Sigmoid colon (tissue), 7 donors: ENCODE results near the gene SERPINB11. TPM values are rescaled to one million over a fixed set of nuclear protein-coding genes. Genes with fewer than 3 reads are reported as not detected.
"Not testable (repeated sequence)": the region's sequence is repeated elsewhere in the genome, so short reads cannot be mapped to it uniquely, and the experiment has no call there.

Experiments used
- DNase-seq: peaks from one replicate; pipeline ENCODE4 v3.0.0-alpha.2; 2019
- H3K27ac ChIP-seq, 4 donors: fragments of 200-600 bp; sonication (generic); one replicate each; pipeline ENCODE4 v1.5.1; 2016 to 2019; ENCODE audit warnings: mild to moderate bottlenecking in 1 of 4
- H3K27me3 ChIP-seq, 3 donors: fragments of 200-600 bp; sonication (generic); one replicate each; pipeline ENCODE4 v1.5.1; 2019; ENCODE audit warnings: mild to moderate bottlenecking in 1 of 3
- H3K36me3 ChIP-seq, 4 donors: fragments of 200-600 bp; sonication (generic); one replicate each; pipeline ENCODE4 v1.5.1; 2016 to 2019
- H3K4me1 ChIP-seq, 4 donors: fragments of 200-600 bp; sonication (generic); one replicate each; pipeline ENCODE4 v1.5.1; 2017 to 2019
- H3K4me3 ChIP-seq, 4 donors: fragments of 200-600 bp; sonication (generic); one replicate each; pipeline ENCODE4 v1.5.1; 2017 to 2019; ENCODE audit warnings: mild to moderate bottlenecking in 2 of 4, moderate library complexity in 1 of 4
- H3K9me3 ChIP-seq, 4 donors: fragments of 200-600 bp in 3 of 4; sonication (generic) in 3 of 4; one replicate each; pipeline versions ENCODE4 v1.5.1 to v1.6.1; 2013 to 2019
- EP300 ChIP-seq, 4 donors: sonication (generic); formaldehyde crosslinking; IDR thresholded peaks; one replicate each; pipeline ENCODE4 v1.6.1; 2017; ENCODE audit warnings: antibody characterized with exemption in 4 of 4
- POLR2A ChIP-seq, 2 donors: fragments of 450-650 bp; IDR thresholded peaks; one replicate each; pipeline ENCODE4 v1.6.1; 2016; ENCODE audit warnings: antibody characterized with exemption in 2 of 2, mild to moderate bottlenecking in 2 of 2, moderate library complexity in 2 of 2
- POLR2AphosphoS5 ChIP-seq, 4 donors: sonication (generic); formaldehyde crosslinking; IDR thresholded peaks; one replicate each; pipeline ENCODE4 v1.6.1; 2017; ENCODE audit warnings: antibody characterized with exemption in 4 of 4
- WGBS, 2 donors: extraction: QIAGEN DNeasy Blood & Tissue Kit; methylation state at CpG; one replicate each; pipeline ENCODE4 v1.1.7; 2013; 5-methylcytosine and 5-hydroxymethylcytosine counted together
- intact Hi-C: fragments of 100-400 bp; cut with DNase I; formaldehyde crosslinking; loops from one replicate; pipeline ENCODE4 v1.15.1; 2023
- polyA plus RNA-seq, 3 donors: library from polyadenylated mRNA; stranded (reverse); fragments of 200-250 nt; gene quantifications; one replicate each; pipeline ENCODE4 v1.2.3, GENCODE V29; 2013
- total RNA-seq, 4 donors: library from RNA; depleted of rRNA; stranded (reverse); fragments of >200 nt; gene quantifications; one replicate each; pipeline ENCODE4 v1.1.0, GENCODE V29; 2016
- TF ChIP-seq, protein P1 (sequence below), 4 experiments: fragments of 450-650 bp in 3 of 4; fragments of 200-600 bp in 1 of 4; IDR thresholded peaks; one replicate each; pipeline ENCODE4 v1.5.1; 2016 to 2019; ENCODE audit warnings: antibody characterized with exemption in 4 of 4, mild to moderate bottlenecking in 3 of 4, moderate library complexity in 2 of 4
- donor health status: healthy with polysubstance abuse.
- donor health status: Bipolar disorder and iron deficiency.
- donor health status: healthy.

Gene SERPINB11, protein sequence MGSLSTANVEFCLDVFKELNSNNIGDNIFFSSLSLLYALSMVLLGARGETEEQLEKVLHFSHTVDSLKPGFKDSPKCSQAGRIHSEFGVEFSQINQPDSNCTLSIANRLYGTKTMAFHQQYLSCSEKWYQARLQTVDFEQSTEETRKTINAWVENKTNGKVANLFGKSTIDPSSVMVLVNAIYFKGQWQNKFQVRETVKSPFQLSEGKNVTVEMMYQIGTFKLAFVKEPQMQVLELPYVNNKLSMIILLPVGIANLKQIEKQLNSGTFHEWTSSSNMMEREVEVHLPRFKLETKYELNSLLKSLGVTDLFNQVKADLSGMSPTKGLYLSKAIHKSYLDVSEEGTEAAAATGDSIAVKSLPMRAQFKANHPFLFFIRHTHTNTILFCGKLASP
- total RNA-seq (not detected), polyA plus RNA-seq (not detected)

DNA sequence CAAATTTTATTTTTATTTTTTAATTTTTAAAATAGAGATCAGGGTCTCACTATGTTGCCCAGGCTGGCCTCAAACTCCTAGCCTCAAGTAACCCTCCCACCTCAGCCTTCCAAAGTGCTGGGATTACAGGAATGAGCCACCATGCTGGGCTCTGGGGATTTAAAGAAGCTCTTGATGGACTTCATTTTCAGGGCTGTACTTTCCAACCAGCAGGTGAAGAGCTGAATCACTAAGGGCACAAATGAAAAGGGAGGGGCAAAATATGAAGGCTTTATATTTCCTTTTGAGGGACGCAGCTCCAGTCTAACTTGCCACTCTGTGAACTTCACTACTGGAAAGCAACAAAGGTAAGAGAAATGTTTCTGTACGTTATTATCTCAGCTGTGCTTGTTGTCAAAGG lies at the start of gene SERPINB11:
SERPINB11 (plus strand) TSS at position 301 of the 400 bp plus-strand sequence. CDS start 7,234 bp downstream, outside the sequence.
- Histone ChIP-seq H3K27me3 (no peaks in the 10 kb centered on the region), H3K4me1 (peaks cover 0 to 14% (median 0%) of the 10 kb centered on the region in 4 donors), H3K27ac (no peak within 1 kb of the TSS), H3K9me3 (no peaks in the 10 kb centered on the region), H3K36me3 (no peaks in the 10 kb centered on the region), H3K4me3 (no peak within 1 kb of the TSS)
- intact Hi-C loops = no loop called here
- TF ChIP-seq, protein P1, sequence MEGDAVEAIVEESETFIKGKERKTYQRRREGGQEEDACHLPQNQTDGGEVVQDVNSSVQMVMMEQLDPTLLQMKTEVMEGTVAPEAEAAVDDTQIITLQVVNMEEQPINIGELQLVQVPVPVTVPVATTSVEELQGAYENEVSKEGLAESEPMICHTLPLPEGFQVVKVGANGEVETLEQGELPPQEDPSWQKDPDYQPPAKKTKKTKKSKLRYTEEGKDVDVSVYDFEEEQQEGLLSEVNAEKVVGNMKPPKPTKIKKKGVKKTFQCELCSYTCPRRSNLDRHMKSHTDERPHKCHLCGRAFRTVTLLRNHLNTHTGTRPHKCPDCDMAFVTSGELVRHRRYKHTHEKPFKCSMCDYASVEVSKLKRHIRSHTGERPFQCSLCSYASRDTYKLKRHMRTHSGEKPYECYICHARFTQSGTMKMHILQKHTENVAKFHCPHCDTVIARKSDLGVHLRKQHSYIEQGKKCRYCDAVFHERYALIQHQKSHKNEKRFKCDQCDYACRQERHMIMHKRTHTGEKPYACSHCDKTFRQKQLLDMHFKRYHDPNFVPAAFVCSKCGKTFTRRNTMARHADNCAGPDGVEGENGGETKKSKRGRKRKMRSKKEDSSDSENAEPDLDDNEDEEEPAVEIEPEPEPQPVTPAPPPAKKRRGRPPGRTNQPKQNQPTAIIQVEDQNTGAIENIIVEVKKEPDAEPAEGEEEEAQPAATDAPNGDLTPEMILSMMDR (IDR thresholded peaks at IDR 0.05) = no peak
- TF ChIP-seq POLR2A (IDR thresholded peaks at IDR 0.05) = no peak
- DNase-seq = no peak
- 61 to 83% methylated on average over 2 of the region's 2 CpGs for WGBS, 2 donors

DNA sequence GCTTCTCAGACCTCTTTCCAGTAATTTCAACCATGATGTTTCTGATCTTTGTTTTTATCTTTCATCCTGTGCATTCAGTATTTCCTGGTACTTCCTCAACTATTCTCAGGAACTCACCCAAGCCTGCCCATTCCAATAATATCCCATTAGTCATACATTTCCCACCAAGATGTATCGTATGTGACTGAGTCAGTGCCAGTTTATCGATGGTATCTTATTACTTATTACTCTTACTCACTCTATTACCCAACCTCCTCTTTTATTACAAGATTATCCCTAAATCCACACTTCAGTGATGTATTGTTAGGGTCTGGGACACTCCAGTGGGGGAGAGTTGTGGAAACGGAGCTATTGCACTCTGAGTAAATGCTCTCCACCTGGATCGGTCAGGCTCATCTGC lies 43.8 kb upstream of the SERPINB11 start:
- H3K36me3 ChIP-seq, intact Hi-C loops, DNase-seq, H3K4me1 ChIP-seq, H3K9me3 ChIP-seq, H3K27ac ChIP-seq, H3K27me3 ChIP-seq, H3K4me3 ChIP-seq: not testable (repeated sequence)
- 91 to 93% methylated on average over 4 of the region's 4 CpGs for WGBS, 2 donors

DNA sequence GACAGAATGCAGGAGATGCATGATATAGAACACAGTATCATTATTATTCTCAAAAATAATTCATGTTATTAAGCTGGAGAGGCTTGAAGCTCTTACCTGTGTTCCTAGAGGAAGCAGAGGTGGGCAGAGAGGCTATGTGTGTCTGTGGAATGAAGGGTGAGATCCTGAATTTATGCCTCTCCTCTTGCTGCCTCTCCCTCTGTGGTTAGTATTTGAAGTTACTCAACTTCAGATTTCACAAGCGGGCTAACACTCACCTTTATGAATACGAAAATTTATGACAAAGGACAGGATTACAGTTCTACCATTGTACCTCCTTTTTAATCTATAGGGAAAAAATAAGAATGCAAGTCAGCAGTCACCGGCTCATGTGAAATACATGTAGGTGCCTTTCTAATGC lies 41.0 kb upstream of the SERPINB11 start, which contains the start of gene SERPINB3:
SERPINB3 (minus strand) TSS at position 144 of the 400 bp plus-strand sequence. CDS start 677 bp downstream, outside the sequence.
- H3K36me3 ChIP-seq, H3K4me1 ChIP-seq, H3K27ac ChIP-seq, H3K9me3 ChIP-seq, intact Hi-C loops, H3K4me3 ChIP-seq, H3K27me3 ChIP-seq, DNase-seq: not testable (repeated sequence)
- WGBS, 2 donors = 72 to 73% methylated on average over 2 of the region's 3 CpGs

DNA sequence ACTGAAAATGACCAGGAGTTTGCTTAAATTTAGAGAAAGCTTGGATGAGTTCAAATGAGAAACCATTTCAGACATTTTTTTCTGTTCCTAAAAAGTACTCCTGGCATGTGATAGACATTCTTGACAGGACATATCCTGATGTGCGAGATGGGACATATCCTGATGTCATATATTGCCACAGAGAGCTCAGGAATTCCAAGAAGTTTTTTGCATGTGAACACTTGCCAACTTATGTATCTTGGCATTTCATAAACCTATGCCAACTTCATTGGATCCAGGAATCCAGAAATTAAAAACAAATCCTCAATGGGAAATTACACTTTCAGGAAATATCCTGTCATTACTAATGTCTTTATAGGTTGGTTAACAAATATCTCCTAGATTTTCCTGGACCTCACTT lies 38.2 kb upstream of the SERPINB11 start:
- H3K9me3 ChIP-seq = peaks cover 0 to 5% (median 0%) of the 10 kb centered on the region in 4 donors
- intact Hi-C loops = no loop called here
- DNase-seq = no peak
- no peak for TF ChIP-seq POLR2AphosphoS5 (IDR thresholded peaks at IDR 0.05)
- no peak for TF ChIP-seq EP300 (IDR thresholded peaks at IDR 0.05)
- no peak for TF ChIP-seq POLR2A (IDR thresholded peaks at IDR 0.05)
- TF ChIP-seq, protein P1 (IDR thresholded peaks at IDR 0.05) = no peak
- H3K36me3 ChIP-seq = no peaks in the 10 kb centered on the region
- H3K27me3 ChIP-seq = no peaks in the 10 kb centered on the region
- WGBS, 2 donors = 88% methylated on average over 1 of the region's 1 CpG
- H3K4me1 ChIP-seq = no peaks in the 10 kb centered on the region
- no peak overlapping the region for H3K4me3 ChIP-seq
- H3K27ac ChIP-seq = no peak overlapping the region

DNA sequence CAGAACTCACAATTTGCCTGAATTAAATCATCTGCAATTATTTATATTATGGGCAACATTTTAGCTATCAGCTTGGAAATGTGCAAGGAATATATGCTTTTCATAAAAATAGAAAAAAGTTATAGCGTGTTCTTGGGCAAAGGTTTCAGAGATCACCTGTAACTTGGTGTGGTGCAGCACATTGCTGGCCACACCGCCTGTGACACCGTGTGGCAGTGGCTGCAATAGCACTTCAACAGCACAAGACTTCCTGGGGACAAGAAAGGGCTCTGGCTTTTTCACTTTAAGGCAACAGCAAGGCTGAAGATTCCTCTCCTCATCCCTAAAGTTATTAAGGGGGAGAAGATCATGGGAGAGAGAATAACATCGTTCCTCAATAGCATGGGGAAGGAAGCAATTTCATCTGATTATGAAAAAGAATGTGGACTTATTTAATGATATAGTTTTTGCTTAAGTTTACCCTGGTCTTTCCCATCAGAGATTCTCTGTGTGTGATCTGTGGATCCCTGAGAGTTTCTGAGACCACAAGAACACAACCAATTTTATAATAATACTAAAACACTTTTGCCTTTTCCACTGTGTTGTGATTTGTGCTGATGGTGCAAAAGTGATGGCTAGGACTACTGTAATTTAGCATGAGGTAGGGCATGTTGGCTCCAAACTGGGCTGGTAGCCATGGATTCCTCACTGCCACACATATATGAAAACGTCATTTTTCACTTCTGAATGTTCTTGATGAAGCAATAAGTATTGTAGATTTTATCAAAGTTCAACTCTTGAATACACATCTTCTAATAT lies 26.0 kb upstream of the SERPINB11 start:
- Histone ChIP-seq H3K9me3 (no peaks in the 10 kb centered on the region), H3K27ac (no peak overlapping the region), H3K4me1 (peaks cover 0 to under 1% (median 0%) of the 10 kb centered on the region in 4 donors), H3K4me3 (no peak overlapping the region), H3K36me3 (no peaks in the 10 kb centered on the region), H3K27me3 (no peaks in the 10 kb centered on the region)
- intact Hi-C loops = no loop called here
- 18 to 34% methylated on average over 5 of the region's 5 CpGs for WGBS, 2 donors
- DNase-seq = no peak
- TF ChIP-seq, protein P1 (IDR thresholded peaks at IDR 0.05) = no peak
- TF ChIP-seq POLR2AphosphoS5 (IDR thresholded peaks at IDR 0.05) = no peak
- TF ChIP-seq EP300 (IDR thresholded peaks at IDR 0.05) = no peak
- no peak for TF ChIP-seq POLR2A (IDR thresholded peaks at IDR 0.05)
